GM21360 (cell line): ENCODE measurements around the gene DAPK3.

Source experiments
- ATAC-seq: cut with Tn5 transposase; IDR thresholded peaks from one replicate; pipeline ENCODE4 v1.9.1; 2021; ENCODE audit warnings: mild to moderate bottlenecking, moderate library complexity; ENCODE audit not compliant: unreplicated experiment

The DAPK3 gene

GRCh38 chr19:3919793-3920192, 51.1 kb downstream of the DAPK3 start:
- ATAC-seq: no peak

GRCh38 chr19:3916033-3916432, 54.9 kb downstream of the DAPK3 start:
- ATAC-seq: no peak

DNA sequence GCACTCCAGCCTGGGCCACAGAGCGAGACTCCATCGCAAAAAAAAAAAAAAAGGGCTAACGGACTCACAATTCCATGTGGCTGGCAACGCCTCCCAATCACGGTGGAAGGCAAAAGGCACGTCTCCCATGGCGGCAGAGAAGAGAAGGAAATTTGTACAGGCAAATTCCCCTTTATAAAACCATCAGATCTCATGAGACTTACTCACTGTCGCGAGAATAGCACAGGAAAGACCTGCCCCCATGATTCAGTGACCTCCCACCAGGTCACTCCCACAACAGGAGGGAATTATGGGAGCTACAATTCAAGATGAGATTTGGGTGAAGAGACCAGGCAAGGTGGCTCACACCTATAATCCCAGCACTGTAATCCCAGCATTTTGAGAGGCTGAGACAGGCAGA, 56.7 kb downstream of the DAPK3 start:
- ATAC-seq: no peak

DNA sequence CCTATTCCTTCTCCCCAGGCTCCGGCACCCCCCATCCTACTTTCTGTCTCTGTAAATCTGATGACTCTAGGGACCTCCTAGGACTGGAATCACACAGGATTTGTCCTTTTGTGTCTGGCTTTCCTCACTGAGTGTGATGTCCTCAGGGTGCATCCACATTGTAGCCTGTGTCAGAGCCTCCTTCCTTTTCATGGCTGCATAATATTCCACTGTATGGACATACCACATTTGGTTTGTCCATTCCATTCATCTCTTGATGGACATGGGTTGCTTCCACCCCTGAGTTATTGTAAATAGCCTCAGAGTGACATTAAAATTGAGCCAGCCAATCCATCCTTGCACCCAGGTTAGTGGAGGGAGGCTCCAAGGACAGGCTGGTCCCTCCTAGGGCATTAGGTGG, 60.8 kb downstream of the DAPK3 start:
- ATAC-seq: no peak
